Subcutaneous abdominal adipose tissue (tissue), 5 donors: ENCODE data around the gene NUCKS1.

Source experiments
- H3K27ac ChIP-seq: one replicate; pipeline ENCODE4 v1.7.0; 2013; ENCODE audit warnings: low read depth, mild to moderate bottlenecking, inconsistent platforms, low read length, moderate library complexity
- H3K27me3 ChIP-seq, 5 donors: one replicate each; pipeline ENCODE4 v1.7.0; 2013; ENCODE audit warnings: low read length in 5 of 5, inconsistent platforms in 1 of 5; ENCODE audit not compliant: control insufficient read depth in 5 of 5, insufficient read depth in 4 of 5
- H3K36me3 ChIP-seq, 5 donors: one replicate each; pipeline ENCODE4 v1.7.0; 2013; ENCODE audit warnings: low read length in 5 of 5; ENCODE audit not compliant: control insufficient read depth in 5 of 5, insufficient read depth in 5 of 5
- H3K4me1 ChIP-seq, 5 donors: one replicate each; pipeline ENCODE4 v1.7.0; 2013; ENCODE audit warnings: low read length in 5 of 5, mild to moderate bottlenecking in 3 of 5, moderate library complexity in 1 of 5; ENCODE audit not compliant: control insufficient read depth in 5 of 5, insufficient read depth in 5 of 5
- H3K4me3 ChIP-seq, 5 donors: one replicate each; pipeline ENCODE4 v1.7.0; 2013; ENCODE audit warnings: low read length in 5 of 5, low read depth in 1 of 5
- H3K9ac ChIP-seq, 5 donors: one replicate each; pipeline ENCODE4 v1.7.0; 2013; ENCODE audit warnings: low read length in 5 of 5, mild to moderate bottlenecking in 4 of 5, moderate library complexity in 3 of 5
- H3K9me3 ChIP-seq, 5 donors: one replicate each; pipeline ENCODE4 v1.7.0; 2013; ENCODE audit warnings: low read length in 5 of 5; ENCODE audit not compliant: control insufficient read depth in 5 of 5
- donor health status: healthy.
- donor health status: healthy.
- donor health status: healthy.
- donor health status: healthy.
- donor health status: healthy.

The NUCKS1 gene

GRCh38 chr1:205715628-205716027 lies 34.4 kb downstream of the NUCKS1 start:
- Histone ChIP-seq H3K4me1 (peaks cover 0 to 5% (median 0%) of the 10 kb centered on the region in 5 donors), H3K36me3 (peaks cover 47 to 58% (median 50%) of the 10 kb centered on the region in 5 donors), H3K9ac (no peak overlapping the region), H3K4me3 (no peak overlapping the region), H3K27ac (no peak overlapping the region), H3K9me3 (no peaks in the 10 kb centered on the region), H3K27me3 (no peaks in the 10 kb centered on the region)

GRCh38 chr1:205714906-205715246 lies 35.1 kb downstream of the NUCKS1 start:
- Histone ChIP-seq H3K27ac (peak overlapping the region; percentile 16), H3K4me3 (no peak overlapping the region), H3K9ac (no peak overlapping the region), H3K9me3 (no peaks in the 10 kb centered on the region), H3K27me3 (no peaks in the 10 kb centered on the region), H3K36me3 (peaks cover 39 to 57% (median 43%) of the 10 kb centered on the region in 5 donors), H3K4me1 (peaks cover 0 to 5% (median 0%) of the 10 kb centered on the region in 5 donors)

GRCh38 chr1:205714190-205714905 lies 35.6 kb downstream of the NUCKS1 start:
- Histone ChIP-seq H3K27me3 (no peaks in the 10 kb centered on the region), H3K9ac (no peak overlapping the region), H3K9me3 (no peaks in the 10 kb centered on the region), H3K27ac (peak overlapping the region; percentile 16), H3K36me3 (peaks cover 34 to 52% (median 39%) of the 10 kb centered on the region in 5 donors), H3K4me3 (no peak overlapping the region), H3K4me1 (peaks cover 0 to 5% (median 0%) of the 10 kb centered on the region in 5 donors)

GRCh38 chr1:205711105-205712048 lies 38.6 kb downstream of the NUCKS1 start:
- no peaks in the 10 kb centered on the region for H3K27me3 ChIP-seq
- peaks cover 11 to 31% (median 25%) of the 10 kb centered on the region in 5 donors for H3K36me3 ChIP-seq
- H3K9me3 ChIP-seq: no peaks in the 10 kb centered on the region
- H3K4me3 ChIP-seq: no peak overlapping the region
- no peak overlapping the region for H3K9ac ChIP-seq
- peaks cover 0 to 5% (median 0%) of the 10 kb centered on the region in 5 donors for H3K4me1 ChIP-seq
- H3K27ac ChIP-seq: no peak overlapping the region

- Histone ChIP-seq H3K36me3 (peaks cover 4 to 24% (median 18%) of the 10 kb centered on the region in 5 donors), H3K9me3 (no peaks in the 10 kb centered on the region), H3K4me1 (peaks cover 0 to 5% (median 0%) of the 10 kb centered on the region in 5 donors), H3K27ac (no peak overlapping the region), H3K9ac (no peak overlapping the region), H3K4me3 (no peak overlapping the region), H3K27me3 (no peaks in the 10 kb centered on the region)
Measured at GRCh38 chr1:205710201-205711062, 39.5 kb downstream of the NUCKS1 start.

GRCh38 chr1:205709640-205710039 lies 40.3 kb downstream of the NUCKS1 start:
- H3K9ac ChIP-seq: no peak overlapping the region
- no peaks in the 10 kb centered on the region for H3K9me3 ChIP-seq
- H3K4me1 ChIP-seq: peaks cover 0 to 5% (median 0%) of the 10 kb centered on the region in 5 donors
- H3K4me3 ChIP-seq: no peak overlapping the region
- peaks cover 0 to 18% (median 10%) of the 10 kb centered on the region in 5 donors for H3K36me3 ChIP-seq
- H3K27ac ChIP-seq: no peak overlapping the region
- no peaks in the 10 kb centered on the region for H3K27me3 ChIP-seq

GRCh38 chr1:205709059-205709398 lies 41.0 kb downstream of the NUCKS1 start:
- Histone ChIP-seq H3K4me3 (no peak overlapping the region), H3K9ac (no peak overlapping the region), H3K9me3 (no peaks in the 10 kb centered on the region), H3K4me1 (peaks cover 0 to 3% (median 0%) of the 10 kb centered on the region in 5 donors), H3K36me3 (peaks cover 0 to 20% (median 11%) of the 10 kb centered on the region in 5 donors), H3K27ac (no peak overlapping the region), H3K27me3 (no peaks in the 10 kb centered on the region)

- Histone ChIP-seq H3K27me3 (no peaks in the 10 kb centered on the region), H3K36me3 (peaks cover under 1 to 21% (median 16%) of the 10 kb centered on the region in 5 donors), H3K4me3 (no peak overlapping the region), H3K4me1 (no peaks in the 10 kb centered on the region), H3K9me3 (no peaks in the 10 kb centered on the region), H3K27ac (peak overlapping the region; percentile 9), H3K9ac (no peak overlapping the region)
Measured at GRCh38 chr1:205706601-205707502, 43.1 kb downstream of the NUCKS1 start.

- Histone ChIP-seq H3K4me3 (no peak overlapping the region), H3K36me3 (peaks cover 2 to 21% (median 10%) of the 10 kb centered on the region in 5 donors), H3K27ac (no peak overlapping the region), H3K9me3 (no peaks in the 10 kb centered on the region), H3K4me1 (peaks cover 0 to 10% (median 0%) of the 10 kb centered on the region in 5 donors), H3K9ac (no peak overlapping the region), H3K27me3 (no peaks in the 10 kb centered on the region)
Measured at GRCh38 chr1:205704903-205705302, 45.1 kb downstream of the NUCKS1 start.
